ENCODE results near the gene COPZ2. TPM values are rescaled to one million over a fixed set of nuclear protein-coding genes. Genes with fewer than 3 reads are reported as not detected.

The COPZ2 gene
- total RNA-seq, 6 donors from 2014 or later = 5.2 to 33.5 (median 17.7) TPM

GRCh38 chr17:47982645-47983390, 54.8 kb downstream of the COPZ2 start:
- Histone ChIP-seq H3K4me3 (no peak overlapping the region), H3K36me3 (peaks cover 7 to 65% (median 54%) of the 10 kb centered on the region in 4 donors), H3K27ac (no peak overlapping the region), H3K27me3 (no peaks in the 10 kb centered on the region), H3K4me1 (peaks cover 0 to 12% (median 5%) of the 10 kb centered on the region in 4 donors), H3K9me3 (no peaks in the 10 kb centered on the region)
- DNase-seq = no peak
- TF ChIP-seq POLR2AphosphoS5 (IDR thresholded peaks at IDR 0.05) = no peak
- TF ChIP-seq POLR2A (IDR thresholded peaks at IDR 0.05) = no peak
- no peak for TF ChIP-seq EP300 (IDR thresholded peaks at IDR 0.05)
- TF ChIP-seq, protein P1, sequence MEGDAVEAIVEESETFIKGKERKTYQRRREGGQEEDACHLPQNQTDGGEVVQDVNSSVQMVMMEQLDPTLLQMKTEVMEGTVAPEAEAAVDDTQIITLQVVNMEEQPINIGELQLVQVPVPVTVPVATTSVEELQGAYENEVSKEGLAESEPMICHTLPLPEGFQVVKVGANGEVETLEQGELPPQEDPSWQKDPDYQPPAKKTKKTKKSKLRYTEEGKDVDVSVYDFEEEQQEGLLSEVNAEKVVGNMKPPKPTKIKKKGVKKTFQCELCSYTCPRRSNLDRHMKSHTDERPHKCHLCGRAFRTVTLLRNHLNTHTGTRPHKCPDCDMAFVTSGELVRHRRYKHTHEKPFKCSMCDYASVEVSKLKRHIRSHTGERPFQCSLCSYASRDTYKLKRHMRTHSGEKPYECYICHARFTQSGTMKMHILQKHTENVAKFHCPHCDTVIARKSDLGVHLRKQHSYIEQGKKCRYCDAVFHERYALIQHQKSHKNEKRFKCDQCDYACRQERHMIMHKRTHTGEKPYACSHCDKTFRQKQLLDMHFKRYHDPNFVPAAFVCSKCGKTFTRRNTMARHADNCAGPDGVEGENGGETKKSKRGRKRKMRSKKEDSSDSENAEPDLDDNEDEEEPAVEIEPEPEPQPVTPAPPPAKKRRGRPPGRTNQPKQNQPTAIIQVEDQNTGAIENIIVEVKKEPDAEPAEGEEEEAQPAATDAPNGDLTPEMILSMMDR (IDR thresholded peaks at IDR 0.05) = no peak
- 81 to 85% methylated on average over 6 to 9 of the region's 9 CpGs for WGBS, 2 donors
- ATAC-seq (ENCODE audit: low FRiP score in 2 of 2) = no peak

GRCh38 chr17:47982091-47982617, 55.4 kb downstream of the COPZ2 start:
- WGBS, 2 donors = 79% methylated on average over 14 of the region's 14 CpGs
- no peak overlapping the region for H3K27ac ChIP-seq
- no peaks in the 10 kb centered on the region for H3K27me3 ChIP-seq
- H3K36me3 ChIP-seq = peaks cover 7 to 72% (median 60%) of the 10 kb centered on the region in 4 donors
- peaks cover 0 to 6% (median 1%) of the 10 kb centered on the region in 4 donors for H3K4me1 ChIP-seq
- DNase-seq (no peak), ATAC-seq (ENCODE audit: low FRiP score in 2 of 2) (no peak)
- no peaks in the 10 kb centered on the region for H3K9me3 ChIP-seq
- TF ChIP-seq POLR2A (IDR thresholded peaks at IDR 0.05) = no peak
- TF ChIP-seq, protein P1 (IDR thresholded peaks at IDR 0.05) = no peak
- H3K4me3 ChIP-seq = no peak overlapping the region

DNA sequence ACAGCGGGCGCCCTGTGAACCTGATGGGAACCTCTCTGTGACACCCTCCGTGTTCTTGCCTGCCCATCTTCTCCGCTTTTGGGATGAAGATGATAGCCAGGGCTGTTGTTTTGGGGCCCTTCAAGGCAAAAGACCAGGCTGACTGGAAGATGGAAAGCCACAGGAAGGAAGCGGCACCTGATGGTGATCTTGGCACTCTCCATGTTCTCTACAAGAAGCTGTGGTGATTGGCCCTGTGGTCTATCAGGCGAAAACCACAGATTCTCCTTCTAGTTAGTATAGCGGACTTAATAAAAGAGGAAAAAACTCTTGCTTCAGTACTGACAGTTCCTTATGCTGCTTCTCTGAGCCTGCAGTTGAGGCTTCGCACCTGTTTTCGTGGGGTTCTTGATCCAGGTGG, 56.1 kb downstream of the COPZ2 start:
- Histone ChIP-seq H3K4me1 (peaks cover 0 to 6% (median 1%) of the 10 kb centered on the region in 4 donors), H3K27ac (no peak overlapping the region), H3K4me3 (no peak overlapping the region), H3K27me3 (no peaks in the 10 kb centered on the region), H3K9me3 (no peaks in the 10 kb centered on the region), H3K36me3 (peaks cover 9 to 79% (median 66%) of the 10 kb centered on the region in 4 donors)
- 86 to 92% methylated on average over 7 to 9 of the region's 9 CpGs for WGBS, 2 donors
- TF ChIP-seq EP300 (IDR thresholded peaks at IDR 0.05) (no peak), POLR2A (IDR thresholded peaks at IDR 0.05) (no peak), POLR2AphosphoS5 (IDR thresholded peaks at IDR 0.05) (no peak)
- TF ChIP-seq, protein P1 (IDR thresholded peaks at IDR 0.05) = no peak
- no peak for ATAC-seq (ENCODE audit: low FRiP score in 2 of 2)
- DNase-seq = peak in 1 of 2 donors; percentile 29

DNA sequence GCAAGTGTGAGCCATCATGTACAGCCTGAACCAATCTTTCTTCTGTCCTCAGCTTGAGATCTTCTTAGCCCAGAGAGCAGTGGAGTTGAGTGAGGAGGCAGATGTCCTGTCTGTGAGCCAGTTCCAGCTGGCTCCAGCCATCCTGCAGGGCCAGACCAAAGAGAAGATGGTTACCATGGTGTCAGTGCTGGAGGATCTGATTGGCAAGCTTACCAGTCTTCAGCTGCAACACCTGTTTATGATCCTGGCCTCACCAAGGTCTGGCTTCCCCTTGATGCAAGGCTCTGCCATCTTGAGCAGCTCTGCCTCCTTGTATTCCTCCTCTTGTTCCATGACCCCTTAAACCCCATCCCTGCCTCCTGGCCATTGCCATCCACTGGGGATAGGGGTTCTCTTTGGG, 57.1 kb downstream of the COPZ2 start:
- no peak for ATAC-seq (ENCODE audit: low FRiP score in 2 of 2)
- Histone ChIP-seq H3K4me3 (no peak overlapping the region), H3K27ac (no peak overlapping the region), H3K9me3 (no peaks in the 10 kb centered on the region), H3K36me3 (peaks cover 18 to 88% (median 75%) of the 10 kb centered on the region in 4 donors), H3K27me3 (no peaks in the 10 kb centered on the region), H3K4me1 (peaks cover 0 to 6% (median 1%) of the 10 kb centered on the region in 4 donors)
- DNase-seq = no peak
- no peak for TF ChIP-seq EP300 (IDR thresholded peaks at IDR 0.05)
- TF ChIP-seq POLR2A (IDR thresholded peaks at IDR 0.05) = no peak
- TF ChIP-seq POLR2AphosphoS5 (IDR thresholded peaks at IDR 0.05) = no peak
- TF ChIP-seq, protein P1 (IDR thresholded peaks at IDR 0.05) = no peak

All from upper lobe of left lung (tissue), 6 donors.